CD4-positive, alpha-beta T cell treated with Interleukin-15 for 4 hours (primary cell): ENCODE measurements around the gene LTO1.
"Not testable (repeated sequence)": the region's sequence is repeated elsewhere in the genome, so short reads cannot be mapped to it uniquely, and the experiment has no call there.

Experiments used
- DNase-seq: peaks from one replicate; pipeline ENCODE4 v3.0.0-alpha.2; 2020; ENCODE audit warnings: low spot score

LTO1 gene

DNA sequence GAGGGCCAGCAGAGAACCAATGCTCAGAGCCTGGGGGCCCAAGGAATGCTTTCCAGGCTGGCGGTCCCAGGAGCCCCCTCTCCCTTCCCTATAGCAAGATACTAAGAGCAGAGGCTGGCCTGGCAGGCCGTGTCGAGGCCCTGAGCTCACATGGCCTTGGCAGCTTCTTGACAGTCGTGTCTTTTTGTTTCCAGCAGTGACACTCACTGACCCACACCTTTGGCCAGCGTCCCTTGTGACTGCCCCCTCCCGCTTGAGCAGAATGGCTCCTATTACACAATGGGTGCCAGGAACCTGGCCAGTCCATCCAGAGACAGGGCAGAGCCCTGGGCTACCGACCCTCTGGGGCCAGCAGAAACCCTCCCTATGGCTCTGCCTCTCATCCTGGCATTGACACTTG is 40.6 kb downstream of the LTO1 start:
- no peak for DNase-seq

DNA sequence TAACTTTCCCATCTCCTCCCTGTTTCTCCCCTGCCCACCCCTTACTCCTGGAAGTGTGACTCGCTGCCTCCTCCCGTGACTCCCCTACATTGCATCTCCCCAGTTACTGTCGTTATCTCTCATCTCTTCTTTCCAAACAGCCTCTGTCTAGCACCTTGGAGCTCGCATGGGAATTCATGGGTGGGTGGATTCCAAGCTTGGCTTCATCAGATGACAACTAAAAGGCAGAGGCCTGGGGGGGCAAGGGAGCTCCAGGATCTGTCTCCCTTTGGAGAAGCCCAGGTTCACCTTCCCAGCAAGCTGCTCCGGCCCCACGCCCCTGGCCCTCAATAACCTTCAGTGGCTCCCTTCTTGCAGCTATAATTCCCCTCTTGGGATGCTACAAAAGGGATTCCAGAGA is 41.1 kb downstream of the LTO1 start:
- no peak for DNase-seq

DNA sequence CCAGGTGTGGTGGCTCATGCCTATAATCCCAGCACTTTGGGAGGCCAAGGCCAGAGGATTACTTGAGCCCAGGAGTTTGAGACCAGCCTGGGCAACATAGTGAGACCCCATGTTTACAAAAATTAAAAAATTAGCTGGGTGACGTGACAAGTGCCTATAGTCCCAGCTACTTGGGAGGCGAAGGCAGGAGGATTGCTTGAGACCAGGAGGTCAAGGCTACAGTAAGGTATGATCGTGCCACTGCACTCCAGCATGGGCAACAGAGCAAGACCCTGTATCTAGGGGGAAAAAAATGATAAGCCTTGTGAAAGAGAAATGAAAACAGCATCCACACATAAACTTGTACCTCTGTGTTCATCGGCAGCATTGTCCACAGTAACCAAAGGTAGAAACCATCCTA is 42.3 kb downstream of the LTO1 start:
- no peak for DNase-seq

DNA sequence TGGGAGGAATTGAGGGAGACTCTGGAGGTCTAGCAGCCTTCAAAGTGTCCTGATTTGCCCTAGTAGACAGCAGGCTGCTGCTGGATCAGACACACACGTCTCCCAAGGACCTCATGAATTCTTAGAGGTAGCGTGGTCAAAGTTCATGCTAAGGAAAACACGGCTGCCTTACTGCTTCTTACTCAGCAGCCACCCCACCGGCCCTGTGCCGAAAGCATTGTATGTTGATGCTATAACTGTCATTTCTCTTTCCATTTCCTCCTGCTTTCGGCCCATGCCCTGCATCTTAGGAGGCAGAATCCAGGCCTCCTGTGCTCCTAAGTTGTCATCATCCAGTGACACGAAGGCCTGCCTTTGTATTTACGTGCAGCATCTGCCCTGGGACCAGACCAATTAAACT is 44.7 kb downstream of the LTO1 start:
- DNase-seq: no peak

DNA sequence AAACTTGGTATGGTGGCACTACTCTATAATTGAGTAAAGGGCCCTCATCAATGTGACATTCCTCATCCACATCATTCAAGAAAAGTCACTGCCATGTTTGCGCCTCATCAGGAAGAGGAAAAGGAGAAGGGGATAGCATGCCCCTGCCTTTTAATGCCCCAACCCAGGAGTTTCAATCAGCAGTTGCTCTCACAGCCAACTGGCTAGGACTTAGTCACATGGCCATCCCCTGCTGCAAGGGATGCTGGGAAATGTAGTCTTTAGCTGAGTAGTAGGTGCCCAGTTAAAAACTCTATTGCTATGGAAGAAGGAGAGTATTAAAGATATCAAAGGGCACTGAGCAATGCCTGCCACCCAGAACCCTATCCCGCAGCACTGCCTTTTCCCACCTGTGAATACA is 45.1 kb downstream of the LTO1 start:
- DNase-seq: no peak

DNA sequence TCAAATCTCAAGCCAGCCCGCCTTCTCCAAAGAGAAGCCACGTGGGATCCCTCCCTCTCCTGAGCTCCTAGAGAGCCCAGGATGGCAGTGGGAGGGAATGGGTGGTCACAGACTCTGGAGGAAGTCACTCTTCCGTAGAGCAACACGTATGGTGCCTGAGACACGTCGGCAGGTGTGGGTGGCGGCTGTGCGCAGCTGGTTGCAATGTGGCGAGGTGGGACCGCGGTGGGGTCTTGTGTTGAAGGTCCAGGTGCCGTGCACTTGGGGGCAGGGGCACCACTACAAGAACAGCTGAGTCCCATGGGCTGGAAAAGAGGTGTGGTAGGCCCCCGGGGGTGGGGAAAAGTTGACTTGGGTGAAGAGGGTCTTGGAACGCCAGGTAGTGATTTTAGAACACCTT is 47.6 kb downstream of the LTO1 start:
- DNase-seq: no peak

DNA sequence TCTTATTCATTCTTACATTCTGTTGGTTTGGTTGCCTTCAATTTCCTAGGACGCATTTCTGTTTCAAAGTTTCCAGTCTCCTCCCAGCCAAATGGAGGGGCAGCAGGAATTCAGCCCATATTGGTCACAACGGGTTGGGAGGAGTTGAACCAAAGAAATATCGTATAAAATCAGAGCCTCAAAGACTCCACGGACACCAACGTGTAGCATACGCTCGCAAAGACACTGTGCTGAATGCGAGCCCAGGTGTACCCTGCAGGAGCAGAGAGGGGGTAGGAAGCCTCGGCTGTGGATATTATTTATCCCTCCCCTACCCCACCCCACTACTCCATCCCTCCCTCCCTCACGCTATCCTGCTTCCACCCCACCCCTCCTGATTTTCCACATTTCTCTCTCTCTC is 49.7 kb downstream of the LTO1 start:
- DNase-seq: no peak

DNA sequence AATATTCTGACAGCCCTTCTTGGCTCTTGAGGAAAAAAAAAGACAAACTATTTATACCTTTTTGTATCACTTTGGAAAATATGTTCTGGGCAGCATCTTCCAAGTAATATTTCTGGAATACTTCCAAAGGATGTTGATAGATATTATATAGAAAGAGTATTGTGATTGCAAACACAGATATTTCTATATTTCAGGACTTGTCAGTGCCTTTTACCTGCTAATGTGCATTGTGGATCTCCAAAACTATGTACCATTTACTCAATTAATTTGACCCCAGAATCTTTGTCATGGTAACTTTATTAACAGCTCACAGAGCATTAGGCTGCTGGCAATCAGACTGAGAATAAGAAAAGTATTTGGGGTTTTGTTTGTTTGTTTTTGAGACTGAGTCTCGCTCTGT is 50.9 kb downstream of the LTO1 start:
- no peak for DNase-seq

DNA sequence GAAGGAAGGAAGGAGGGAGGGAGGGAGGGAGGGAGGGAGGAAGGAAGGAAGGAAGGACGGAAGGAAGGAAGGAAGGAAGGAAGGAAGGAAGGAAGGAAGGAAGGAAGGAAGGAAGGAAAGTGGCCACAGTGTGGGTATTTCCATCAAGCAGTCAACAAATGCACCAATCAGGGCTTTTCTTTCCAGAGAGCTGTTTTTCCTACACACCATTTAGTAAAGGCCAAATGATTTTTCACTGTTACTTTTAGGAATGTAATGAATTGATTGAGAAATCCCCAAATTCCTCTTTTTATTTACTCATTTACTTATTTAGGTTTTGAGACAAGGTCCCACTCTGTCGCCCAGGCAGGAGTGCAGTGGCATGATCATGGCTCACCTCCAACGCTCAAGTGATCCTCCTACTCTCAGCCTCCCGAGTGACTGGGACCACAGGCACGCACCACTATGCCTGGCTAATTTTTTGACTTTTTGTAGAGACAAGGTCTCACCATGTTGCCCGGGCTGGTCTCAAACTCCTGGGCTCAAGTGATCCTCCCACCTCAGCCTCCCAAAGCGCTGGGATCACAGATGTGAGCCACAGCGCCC is 53.0 kb downstream of the LTO1 start:
- not testable (repeated sequence) for DNase-seq

DNA sequence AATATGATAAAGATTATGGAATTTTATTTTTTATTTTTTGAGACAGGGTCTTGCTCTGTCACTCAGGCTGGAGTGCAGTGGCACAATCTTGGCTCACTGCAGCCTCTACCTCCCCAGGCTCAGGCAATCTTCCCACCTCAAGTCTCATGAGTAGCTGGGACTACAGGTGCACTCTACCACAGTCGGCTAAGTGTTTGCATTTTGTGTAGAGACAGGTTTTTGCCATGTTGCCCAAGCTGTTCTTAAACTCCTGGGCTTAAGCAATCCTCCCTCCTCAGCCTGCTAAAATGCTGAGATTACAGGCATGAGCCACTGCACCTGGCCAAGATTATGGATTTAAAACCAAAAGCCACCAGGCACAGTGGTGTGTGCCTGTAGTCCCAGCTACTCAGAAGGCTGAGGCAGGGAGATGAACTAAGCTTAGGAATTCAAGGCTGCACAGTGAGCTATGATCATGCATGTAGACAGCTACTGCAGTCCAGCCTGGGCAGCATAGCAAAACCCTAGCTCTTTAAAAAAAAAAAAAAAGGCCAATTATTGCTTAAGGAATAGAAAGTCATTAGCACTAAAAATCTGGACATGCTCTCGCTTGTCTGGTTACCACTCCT is 54.4 kb downstream of the LTO1 start:
- no peak for DNase-seq

DNA sequence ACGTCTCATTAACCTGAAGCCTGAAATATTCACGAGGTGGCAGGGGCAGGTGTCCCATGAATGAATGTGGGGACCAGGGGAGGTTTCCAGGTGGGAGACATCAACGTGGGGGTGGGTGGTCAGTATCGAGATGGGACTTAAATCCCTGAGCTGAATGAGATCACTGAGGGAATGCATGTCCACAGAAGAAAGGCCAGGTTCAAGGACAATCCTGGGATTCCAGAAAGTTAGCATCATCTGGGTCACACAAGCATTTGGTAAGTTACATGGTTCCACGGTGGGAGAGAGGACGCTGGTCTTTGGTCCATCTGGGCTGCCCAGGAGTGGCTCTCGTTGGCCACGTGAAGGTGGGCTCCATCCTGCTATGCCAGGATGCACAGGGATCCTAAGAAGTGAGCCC is 56.9 kb downstream of the LTO1 start:
- no peak for DNase-seq

DNA sequence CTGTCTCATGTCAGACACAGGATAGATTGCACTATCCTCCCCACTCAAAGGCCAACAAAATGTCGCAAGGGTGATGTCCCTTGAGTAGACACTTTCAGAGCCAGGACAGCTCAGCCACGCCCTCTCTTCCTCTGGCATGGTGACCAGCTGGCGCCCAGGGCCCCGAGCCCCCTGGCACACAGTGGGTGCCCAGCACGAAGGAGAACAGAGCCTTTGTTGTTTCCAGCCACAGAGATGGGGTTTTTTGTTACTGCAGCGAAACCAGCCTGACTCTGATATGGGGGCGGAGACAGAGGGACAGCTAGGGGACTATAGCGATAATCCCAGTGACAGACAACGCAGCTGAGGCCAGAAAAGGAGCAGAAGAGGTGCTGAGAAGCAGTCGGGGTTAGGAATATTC is 57.5 kb downstream of the LTO1 start:
- DNase-seq: no peak

DNA sequence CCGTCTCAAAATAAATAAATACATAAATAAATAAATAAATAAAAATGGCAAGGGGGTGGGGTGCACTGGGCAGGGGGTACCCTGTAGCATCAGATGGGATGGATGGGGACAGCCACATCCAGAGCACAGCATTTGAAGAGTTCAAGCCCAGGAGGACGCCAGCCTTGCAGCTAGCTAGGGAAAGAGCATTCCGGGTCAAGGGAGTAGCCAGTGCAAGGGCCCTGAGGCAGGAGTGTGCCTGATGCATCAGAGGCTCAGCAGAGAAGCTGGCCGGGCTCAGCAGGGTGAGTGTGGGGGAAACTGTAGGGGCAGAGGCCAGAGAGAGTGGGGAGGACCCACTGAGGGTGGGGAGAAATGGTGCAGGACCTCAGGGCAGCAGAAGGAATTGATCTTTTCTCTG is 57.9 kb downstream of the LTO1 start:
- no peak for DNase-seq
